DMS153 (cell line): ENCODE results near the gene CDH4.

Experiments
- DNase-seq: peaks from one replicate; lab custom pipeline; 2025; lab: John Stamatoyannopoulos, UW

The CDH4 gene

GRCh38 chr20:61494763-61495575 lies 242.9 kb downstream of the CDH4 start:
- no peak for DNase-seq

GRCh38 chr20:61497029-61497627 lies 245.1 kb downstream of the CDH4 start:
- DNase-seq = no peak

- no peak for DNase-seq
Observed at GRCh38 chr20:61499859-61500554, 247.9 kb downstream of the CDH4 start.

- no peak for DNase-seq
Observed at GRCh38 chr20:61500791-61501321, 248.8 kb downstream of the CDH4 start.

GRCh38 chr20:61502433-61502832 lies 250.4 kb downstream of the CDH4 start:
- no peak for DNase-seq

- no peak for DNase-seq
Observed at GRCh38 chr20:61503106-61503505, 251.0 kb downstream of the CDH4 start.

- DNase-seq = no peak
Observed at GRCh38 chr20:61505508-61505907, 253.4 kb downstream of the CDH4 start.

GRCh38 chr20:61507778-61508177 lies 255.7 kb downstream of the CDH4 start:
- no peak for DNase-seq

- DNase-seq = no peak
Observed at GRCh38 chr20:61508301-61509096, 256.4 kb downstream of the CDH4 start.

- no peak for DNase-seq
Observed at GRCh38 chr20:61510778-61511330, 258.8 kb downstream of the CDH4 start.

- no peak for DNase-seq
Observed at GRCh38 chr20:61512475-61512874, 260.4 kb downstream of the CDH4 start.

GRCh38 chr20:61513124-61514017 lies 261.3 kb downstream of the CDH4 start:
- no peak for DNase-seq

GRCh38 chr20:61514018-61514365 lies 261.9 kb downstream of the CDH4 start:
- no peak for DNase-seq

GRCh38 chr20:61514396-61514795 lies 262.3 kb downstream of the CDH4 start:
- DNase-seq = no peak

GRCh38 chr20:61514805-61515505 lies 262.9 kb downstream of the CDH4 start:
- no peak for DNase-seq

GRCh38 chr20:61515922-61516321 lies 263.9 kb downstream of the CDH4 start:
- DNase-seq = no peak

GRCh38 chr20:61516346-61517208 lies 264.5 kb downstream of the CDH4 start:
- no peak for DNase-seq

GRCh38 chr20:61517419-61517818 lies 265.4 kb downstream of the CDH4 start:
- DNase-seq = no peak

- DNase-seq = no peak
Observed at GRCh38 chr20:61518424-61518951, 266.4 kb downstream of the CDH4 start.
